ENCODE measurements around the gene ADGRD1. TPM values are rescaled to one million over a fixed set of nuclear protein-coding genes. Genes with fewer than 3 reads are reported as not detected.

Gene ADGRD1
- total and polyA plus RNA-seq, 2 of the 8 experiments (the other 6 are each of a cell fraction or from before 2014, with no cell fraction given), result 0.36 to 0.48 TPM

DNA sequence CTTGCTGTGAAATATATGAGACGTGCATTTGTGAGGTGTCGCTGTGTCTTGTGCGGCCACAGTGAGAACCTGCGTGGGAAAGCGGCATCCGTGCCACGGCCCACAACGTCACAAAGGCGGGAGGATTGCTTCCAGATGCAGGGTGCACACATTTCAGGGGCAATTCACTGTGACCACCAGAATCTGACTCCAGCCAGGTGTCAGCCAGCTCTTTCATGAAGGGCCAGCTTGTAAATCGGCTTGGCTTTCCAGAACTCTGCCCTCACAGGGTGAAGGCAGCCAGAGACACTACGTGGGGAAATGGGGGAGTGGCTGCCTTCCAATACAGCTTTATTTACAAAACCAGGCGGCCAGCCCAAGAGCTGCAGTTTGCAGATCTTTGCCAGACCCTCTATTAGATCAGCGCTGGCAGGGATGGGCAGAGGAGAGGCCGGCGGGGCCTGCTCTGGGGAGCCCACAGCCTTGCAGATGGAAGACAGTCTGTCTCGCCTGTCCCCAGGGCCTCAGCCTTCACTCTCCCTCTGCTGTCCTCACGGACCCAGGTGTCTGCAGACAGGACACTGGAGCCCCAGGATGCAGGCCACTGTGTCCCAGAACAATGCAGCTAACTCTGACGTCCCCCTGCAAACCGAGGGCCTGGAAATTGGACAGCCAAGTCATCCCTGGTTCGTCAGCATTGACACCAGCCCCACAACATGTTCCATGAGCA, 53.5 kb downstream of the ADGRD1 start:
- Histone ChIP-seq H3K23me2 (ENCODE audit: low read depth, low read length) (no peaks in the 10 kb centered on the region), H4K91ac (replicated peaks; ENCODE audit: insufficient read length, low read length) (no peak overlapping the region), H3K36me3 (ENCODE audit: control insufficient read depth in 2 of 4, insufficient read depth in 4 of 4, low read length in 3 of 4) (no peaks in the 10 kb centered on the region), H3K4me2 (ENCODE audit: insufficient read depth in 1 of 2, low read depth in 2 of 2, low read length in 2 of 2) (no peak overlapping the region), H3K9me3 (ENCODE audit: insufficient read depth in 2 of 2, low read depth in 1 of 2, low read length in 1 of 2) (no peaks in the 10 kb centered on the region), H3K23ac (ENCODE audit: insufficient read length) (no peak overlapping the region), H3K27ac (ENCODE audit: low read depth, low read length) (no peak overlapping the region), H3K56ac (replicated peaks; ENCODE audit: insufficient read length, low read depth, low read length) (no peak overlapping the region), H2BK15ac (ENCODE audit: low read length) (no peak overlapping the region), H2AK5ac (ENCODE audit: low read depth, low read length) (no peak overlapping the region), H2BK5ac (ENCODE audit: low read depth, low read length) (no peak overlapping the region), H3K9ac (replicated peaks in 1 of 4; ENCODE audit: extremely low read depth in 1 of 4, low read depth in 3 of 4, low read length in 3 of 4) (no peak overlapping the region), H3K14ac (ENCODE audit: insufficient read length) (no peak overlapping the region), H3K18ac (ENCODE audit: extremely low read depth, low read length) (no peak overlapping the region), H3K79me1 (ENCODE audit: low read depth, low read length) (no peaks in the 10 kb centered on the region), H3K4me3 (ENCODE audit: extremely low read depth in 1 of 4, insufficient read depth in 2 of 4, low read depth in 3 of 4, low read length in 4 of 4) (no peak overlapping the region), H3K27me3 (replicated peaks in 1 of 4; ENCODE audit: control insufficient read depth in 3 of 4, extremely low read depth in 1 of 4, insufficient read depth in 3 of 4, low read length in 3 of 4) (no peaks in the 10 kb centered on the region; a peak in 1 of 7 replicates), H4K8ac (ENCODE audit: extremely low read depth, insufficient read depth, low read length) (peak overlapping the region; percentile 59; the same call in 1 of the 2 replicates), H2BK120ac (replicated peaks; ENCODE audit: low read depth, low read length) (no peak overlapping the region), H4K20me1 (replicated peaks in 1 of 2; ENCODE audit: control insufficient read depth in 1 of 2, insufficient read depth in 2 of 2, low read length in 2 of 2) (no peaks in the 10 kb centered on the region), H3K79me2 (ENCODE audit: control insufficient read depth in 1 of 2, insufficient read depth in 2 of 2, low read length in 2 of 2) (no peaks in the 10 kb centered on the region), H4K5ac (ENCODE audit: insufficient read length, low read depth, low read length) (no peak overlapping the region), H3K4me1 (replicated peaks in 1 of 4; ENCODE audit: control insufficient read depth in 3 of 4, insufficient read depth in 4 of 4, low read length in 3 of 4) (peaks cover 0 to 2% (median 0%) of the 10 kb centered on the region in 4 experiments; a peak in 1 of 7 replicates), H2BK20ac (ENCODE audit: low read length) (no peak overlapping the region), H2BK12ac (ENCODE audit: low read depth, low read length) (no peak overlapping the region), H3K4ac (replicated peaks; ENCODE audit: insufficient read length, low read depth, low read length) (no peak overlapping the region), H2AFZ (ENCODE audit: low read length) (no peak overlapping the region)
- WGBS, 2 experiments (ENCODE audit: extremely low coverage in 1 of 2, insufficient coverage in 1 of 2, insufficient read length in 1 of 2, insufficient replicate concordance in 2 of 2, low coverage in 1 of 2, low lambda C conversion rate in 2 of 2, missing lambda C conversion rate in 1 of 2), result 78% methylated on average over 20 of the region's 20 CpGs; no CpG with 5 or more reads in 1 of the 2 experiments
- POLR2A ChIA-PET (ENCODE audit: partially characterized antibody), result interaction anchor here (1.2 kb wide), 1 partner anchor 40 kb away, joined by 4 read pairs; no protein-coding TSS in a partner anchor
- CTCF ChIA-PET (ENCODE audit: partially characterized antibody), result interaction anchor here (0.7 to 1.0 kb wide), 5 partner anchors 9 to 447 kb away, joined by 3 to 4 read pairs (median 3); no protein-coding TSS in a partner anchor
- FAIRE-seq (no peak), DNase-seq (ENCODE audit: low read depth in 1 of 2, low spot score in 2 of 2) (no peak)
- TF ChIP-seq, protein P1, sequence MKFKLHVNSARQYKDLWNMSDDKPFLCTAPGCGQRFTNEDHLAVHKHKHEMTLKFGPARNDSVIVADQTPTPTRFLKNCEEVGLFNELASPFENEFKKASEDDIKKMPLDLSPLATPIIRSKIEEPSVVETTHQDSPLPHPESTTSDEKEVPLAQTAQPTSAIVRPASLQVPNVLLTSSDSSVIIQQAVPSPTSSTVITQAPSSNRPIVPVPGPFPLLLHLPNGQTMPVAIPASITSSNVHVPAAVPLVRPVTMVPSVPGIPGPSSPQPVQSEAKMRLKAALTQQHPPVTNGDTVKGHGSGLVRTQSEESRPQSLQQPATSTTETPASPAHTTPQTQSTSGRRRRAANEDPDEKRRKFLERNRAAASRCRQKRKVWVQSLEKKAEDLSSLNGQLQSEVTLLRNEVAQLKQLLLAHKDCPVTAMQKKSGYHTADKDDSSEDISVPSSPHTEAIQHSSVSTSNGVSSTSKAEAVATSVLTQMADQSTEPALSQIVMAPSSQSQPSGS (IDR thresholded peaks at IDR 0.05; ENCODE audit: low read length), result no peak
- TF ChIP-seq JUND (IDR thresholded peaks at IDR 0.05; ENCODE audit: low read length) (no peak), RXRA (IDR thresholded peaks at IDR 0.05; ENCODE audit: insufficient read depth, low read depth, low read length) (no peak), CBX8 (IDR thresholded peaks at IDR 0.05; ENCODE audit: borderline replicate concordance, low read depth, low read length) (no peak), SRF (IDR thresholded peaks at IDR 0.05; ENCODE audit: low read depth, low read length) (no peak)

Measured in H1 (cell line).